Type B pancreatic cell (in vitro differentiated cells): ENCODE data around the gene CNOT1. TPM values are rescaled to one million over a fixed set of nuclear protein-coding genes. Genes with fewer than 3 reads are reported as not detected.

Experiments used
- DNase-seq: peaks from one replicate; pipeline ENCODE4 v3.0.0; 2021; ENCODE audit warnings: mixed read lengths; ENCODE audit not compliant: unreplicated experiment; ENCODE audit errors: extremely low spot score
- H3K27ac Mint-ChIP-seq: 2 replicates; pipeline ENCODE4 v1.8.0; 2021; ENCODE audit warnings: mild to moderate bottlenecking, mixed read lengths
- H3K27me3 Mint-ChIP-seq: 2 replicates; pipeline ENCODE4 v1.8.0; 2021; ENCODE audit warnings: mixed read lengths
- H3K36me3 Mint-ChIP-seq: 2 replicates; pipeline ENCODE4 v1.8.0; 2021; ENCODE audit warnings: mixed read lengths
- H3K4me1 Mint-ChIP-seq: one replicate; pipeline ENCODE4 v1.8.0; 2021; ENCODE audit warnings: mixed read lengths; ENCODE audit not compliant: unreplicated experiment
- H3K4me3 Mint-ChIP-seq: 2 replicates; pipeline ENCODE4 v1.8.0; 2021; ENCODE audit warnings: mild to moderate bottlenecking, mixed read lengths
- H3K9me3 Mint-ChIP-seq: 2 replicates; pipeline ENCODE4 v1.8.0; 2021; ENCODE audit warnings: mixed read lengths
- total RNA-seq: library from RNA; stranded (reverse); gene quantifications from 2 replicates; pipeline ENCODE4 v1.2.1, GENCODE V29; 2021; ENCODE audit warnings: low replicate concordance
- TF ChIP-seq, protein P1 (sequence below): fragments of 200-600 bp; sonication (generic); conservative IDR thresholded peaks from 2 replicates; pipeline ENCODE4 v1.5.0; 2021; ENCODE audit warnings: antibody characterized with exemption, mild to moderate bottlenecking

CNOT1 gene
- total RNA-seq, 1 donor from 2014 or later: 216 TPM

DNA sequence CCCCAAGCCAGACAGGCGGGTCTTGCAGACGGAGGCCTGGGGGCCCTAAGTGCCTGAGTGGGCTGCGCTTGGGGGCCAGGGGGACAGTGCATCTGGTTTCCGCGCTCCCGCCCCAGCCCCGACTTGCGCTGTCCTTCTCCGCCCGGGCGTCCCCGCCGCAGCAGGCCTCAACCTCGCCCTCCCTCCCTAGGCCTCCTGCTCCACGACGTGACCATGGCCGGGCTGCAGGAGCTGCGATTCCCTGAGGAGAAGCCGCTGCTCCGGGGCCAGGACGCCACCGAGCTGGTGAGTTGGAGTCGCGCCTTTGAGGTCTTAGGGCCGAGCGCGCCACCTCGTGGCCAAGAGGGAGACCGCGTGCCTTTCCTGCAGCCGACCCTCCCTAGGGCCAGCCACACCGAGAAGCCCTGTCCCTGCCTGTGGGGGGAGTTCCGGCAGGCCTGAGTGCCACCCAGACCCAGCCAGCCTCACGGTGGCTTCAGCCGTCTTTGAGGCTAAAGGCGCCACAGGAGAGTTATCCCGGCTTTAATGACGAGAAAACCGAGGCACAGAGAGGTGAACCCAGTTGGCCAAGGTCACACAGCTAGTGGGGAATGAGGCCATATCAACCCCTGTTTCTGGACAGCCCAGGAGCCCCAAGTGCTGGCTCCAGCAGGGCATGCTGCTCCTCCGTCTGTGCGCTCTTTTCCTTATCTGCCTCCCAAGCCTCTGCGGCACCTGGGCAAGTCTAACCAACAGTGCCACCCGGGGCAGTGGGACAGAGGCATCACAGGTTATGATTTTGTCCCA is 141.9 kb downstream of the CNOT1 start:
- H3K9me3 Mint-ChIP-seq: no peaks in the 10 kb centered on the region
- no peak overlapping the region for H3K4me3 Mint-ChIP-seq
- H3K27me3 Mint-ChIP-seq: peaks cover 4% of the 10 kb centered on the region
- H3K36me3 Mint-ChIP-seq: no peaks in the 10 kb centered on the region
- no peak overlapping the region for H3K27ac Mint-ChIP-seq
- DNase-seq: peak; percentile 90
- peaks cover 10% of the 10 kb centered on the region for H3K4me1 Mint-ChIP-seq
- TF ChIP-seq, protein P1, sequence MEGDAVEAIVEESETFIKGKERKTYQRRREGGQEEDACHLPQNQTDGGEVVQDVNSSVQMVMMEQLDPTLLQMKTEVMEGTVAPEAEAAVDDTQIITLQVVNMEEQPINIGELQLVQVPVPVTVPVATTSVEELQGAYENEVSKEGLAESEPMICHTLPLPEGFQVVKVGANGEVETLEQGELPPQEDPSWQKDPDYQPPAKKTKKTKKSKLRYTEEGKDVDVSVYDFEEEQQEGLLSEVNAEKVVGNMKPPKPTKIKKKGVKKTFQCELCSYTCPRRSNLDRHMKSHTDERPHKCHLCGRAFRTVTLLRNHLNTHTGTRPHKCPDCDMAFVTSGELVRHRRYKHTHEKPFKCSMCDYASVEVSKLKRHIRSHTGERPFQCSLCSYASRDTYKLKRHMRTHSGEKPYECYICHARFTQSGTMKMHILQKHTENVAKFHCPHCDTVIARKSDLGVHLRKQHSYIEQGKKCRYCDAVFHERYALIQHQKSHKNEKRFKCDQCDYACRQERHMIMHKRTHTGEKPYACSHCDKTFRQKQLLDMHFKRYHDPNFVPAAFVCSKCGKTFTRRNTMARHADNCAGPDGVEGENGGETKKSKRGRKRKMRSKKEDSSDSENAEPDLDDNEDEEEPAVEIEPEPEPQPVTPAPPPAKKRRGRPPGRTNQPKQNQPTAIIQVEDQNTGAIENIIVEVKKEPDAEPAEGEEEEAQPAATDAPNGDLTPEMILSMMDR: peak; percentile 98

DNA sequence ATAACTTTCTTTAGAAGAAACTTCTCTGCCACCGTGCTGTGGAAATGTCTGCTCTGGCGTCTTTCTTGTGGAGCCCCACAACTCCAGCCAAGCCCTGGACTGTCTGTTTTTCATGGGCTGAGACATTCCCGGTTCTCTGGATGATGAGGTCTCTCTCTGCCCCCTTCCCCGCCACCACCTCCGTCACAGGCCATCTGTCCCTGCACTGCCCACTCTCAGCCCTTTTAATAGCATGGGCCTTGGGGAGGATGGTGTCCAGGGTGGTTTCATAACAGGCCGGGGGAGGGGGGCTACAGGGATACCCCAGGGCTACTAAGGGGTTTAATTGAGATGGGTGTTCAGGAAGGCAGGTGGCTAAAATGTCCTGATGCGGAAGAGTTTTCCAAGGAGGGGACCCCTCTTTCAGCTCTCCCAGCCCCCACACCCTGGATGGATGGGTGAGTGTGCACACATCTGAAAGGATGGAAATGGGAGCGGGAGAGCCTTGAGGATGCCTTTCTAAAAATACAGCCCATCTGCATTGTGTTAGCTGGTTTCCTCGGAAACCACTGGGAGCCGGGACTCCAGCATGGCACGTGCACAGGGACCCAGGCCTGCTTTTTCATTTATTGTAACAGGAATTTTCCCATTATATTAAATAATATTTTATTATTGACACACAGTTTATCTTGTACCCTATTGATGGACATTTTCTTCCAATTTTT is 144.3 kb downstream of the CNOT1 start:
- Mint-ChIP-seq H3K27me3 (peaks cover 7% of the 10 kb centered on the region), H3K4me1 (peaks cover 8% of the 10 kb centered on the region), H3K4me3 (no peak overlapping the region), H3K27ac (no peak overlapping the region), H3K9me3 (no peaks in the 10 kb centered on the region), H3K36me3 (no peaks in the 10 kb centered on the region)
- TF ChIP-seq, protein P1: no peak
- no peak for DNase-seq

GRCh38 chr16:58481931-58482330 is 147.7 kb downstream of the CNOT1 start:
- Mint-ChIP-seq H3K27ac (no peak overlapping the region), H3K4me3 (no peak overlapping the region), H3K9me3 (no peaks in the 10 kb centered on the region), H3K4me1 (peaks cover 8% of the 10 kb centered on the region), H3K36me3 (no peaks in the 10 kb centered on the region), H3K27me3 (peaks cover 17% of the 10 kb centered on the region)
- DNase-seq: no peak
- TF ChIP-seq, protein P1: no peak

GRCh38 chr16:58481226-58481869 is 148.3 kb downstream of the CNOT1 start:
- H3K4me1 Mint-ChIP-seq: peaks cover 8% of the 10 kb centered on the region
- no peak overlapping the region for H3K27ac Mint-ChIP-seq
- DNase-seq: no peak
- no peaks in the 10 kb centered on the region for H3K36me3 Mint-ChIP-seq
- no peaks in the 10 kb centered on the region for H3K9me3 Mint-ChIP-seq
- TF ChIP-seq, protein P1: no peak
- H3K4me3 Mint-ChIP-seq: no peak overlapping the region
- peaks cover 17% of the 10 kb centered on the region for H3K27me3 Mint-ChIP-seq

DNA sequence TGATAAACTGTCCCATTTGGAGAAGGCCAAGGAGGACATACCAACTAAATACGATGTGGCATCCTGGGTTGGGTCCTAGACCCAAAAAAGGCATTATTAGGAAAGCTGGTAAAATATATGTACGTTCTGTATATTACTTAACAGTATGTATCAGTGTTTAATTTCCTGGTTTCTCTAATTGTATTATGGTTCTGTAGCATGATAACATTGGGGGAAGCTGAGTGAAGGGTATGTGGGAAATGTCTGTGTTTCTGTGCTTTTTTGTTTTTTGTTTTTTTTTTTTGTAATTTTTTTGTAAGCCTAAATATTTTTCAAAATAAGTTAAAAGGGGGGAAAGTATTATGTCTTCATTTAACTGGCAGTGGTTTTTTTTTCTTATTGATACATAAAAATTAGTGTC is 151.2 kb downstream of the CNOT1 start:
- TF ChIP-seq, protein P1: no peak
- H3K36me3 Mint-ChIP-seq: no peaks in the 10 kb centered on the region
- H3K4me1 Mint-ChIP-seq: peaks cover 9% of the 10 kb centered on the region
- no peak for DNase-seq
- H3K27ac Mint-ChIP-seq: no peak overlapping the region
- H3K9me3 Mint-ChIP-seq: no peaks in the 10 kb centered on the region
- H3K4me3 Mint-ChIP-seq: no peak overlapping the region
- peaks cover 34% of the 10 kb centered on the region for H3K27me3 Mint-ChIP-seq
